Neuronal stem cell (in vitro differentiated cells): ENCODE results near the gene ATAT1.

Experiments used
- DNase-seq: peaks from one replicate; pipeline ENCODE4 v3.0.0-alpha.2; 2013; ENCODE audit warnings: low spot score
- H2AFZ ChIP-seq: one replicate; pipeline ENCODE4 v1.6.1; 2013; ENCODE audit warnings: mild to moderate bottlenecking, low read length, inconsistent platforms
- H2AK5ac ChIP-seq: 2 replicates; pipeline ENCODE4 v1.6.1; 2013; ENCODE audit warnings: low read depth, mild to moderate bottlenecking, inconsistent platforms, low read length, moderate library complexity, mixed read lengths
- H2BK120ac ChIP-seq: 2 replicates; pipeline ENCODE4 v1.6.1; 2013; ENCODE audit warnings: low read depth, mild to moderate bottlenecking, inconsistent platforms, low read length, moderate library complexity, mixed read lengths
- H2BK12ac ChIP-seq: one replicate; pipeline ENCODE4 v1.6.1; 2013; ENCODE audit warnings: low read length, inconsistent platforms
- H2BK15ac ChIP-seq: 2 replicates; pipeline ENCODE4 v1.6.1; 2013; ENCODE audit warnings: mild to moderate bottlenecking, low read length, inconsistent platforms, mixed read lengths
- H2BK5ac ChIP-seq: one replicate; pipeline ENCODE4 v1.6.1; 2013; ENCODE audit warnings: inconsistent platforms, mild to moderate bottlenecking, low read length, moderate library complexity
- H3K14ac ChIP-seq: one replicate; pipeline ENCODE4 v1.6.1; 2013; ENCODE audit warnings: low read length, inconsistent platforms
- H3K18ac ChIP-seq: 2 replicates; pipeline ENCODE4 v1.6.1; 2013; ENCODE audit warnings: low read length, inconsistent platforms
- H3K23ac ChIP-seq: 2 replicates; pipeline ENCODE4 v1.6.1; 2013; ENCODE audit warnings: low read depth, mild to moderate bottlenecking, mixed read lengths, low read length, inconsistent platforms; ENCODE audit not compliant: poor library complexity
- H3K27ac ChIP-seq: replicated peaks from 3 replicates; pipeline ENCODE4 v1.5.1; 2013; ENCODE audit warnings: low read length, inconsistent platforms
- H3K27me3 ChIP-seq, 3 experiments: 2 replicates each; pipeline ENCODE4 v1.6.1; 2013; ENCODE audit warnings: low read length in 3 of 3, mild to moderate bottlenecking in 2 of 3, inconsistent platforms in 1 of 3, low read depth in 1 of 3, mixed read lengths in 1 of 3, moderate library complexity in 1 of 3; ENCODE audit not compliant: control insufficient read depth in 3 of 3, insufficient read depth in 3 of 3
- H3K36me3 ChIP-seq, 2 donors: replicated peaks in 1 of 2; 2 replicates each; pipeline ENCODE4 v1.6.1; 2013; ENCODE audit warnings: low read length in 2 of 2; ENCODE audit not compliant: control insufficient read depth in 2 of 2, insufficient read depth in 2 of 2
- H3K4ac ChIP-seq: 2 replicates; pipeline ENCODE4 v1.6.1; 2013; ENCODE audit warnings: inconsistent platforms, mild to moderate bottlenecking, low read length, moderate library complexity
- H3K4me1 ChIP-seq, 2 donors: 1 replicate in 1 of 2; 2 replicates in 1 of 2; pipeline ENCODE4 v1.6.1; 2013; ENCODE audit warnings: low read length in 2 of 2, low read depth in 1 of 2; ENCODE audit not compliant: control insufficient read depth in 2 of 2, insufficient read depth in 1 of 2
- H3K4me2 ChIP-seq: one replicate; pipeline ENCODE4 v1.6.1; 2013; ENCODE audit warnings: mild to moderate bottlenecking, low read length, inconsistent platforms; ENCODE audit not compliant: insufficient read depth, poor library complexity, severe bottlenecking
- H3K4me3 ChIP-seq, 2 donors: 2 replicates each; pipeline ENCODE4 v1.5.1; 2013; ENCODE audit warnings: low read length in 2 of 2, mild to moderate bottlenecking in 2 of 2, inconsistent platforms in 1 of 2, moderate library complexity in 1 of 2
- H3K79me1 ChIP-seq: one replicate; pipeline ENCODE4 v1.6.1; 2013; ENCODE audit warnings: low read depth, mild to moderate bottlenecking, inconsistent platforms, low read length, moderate library complexity
- H3K9ac ChIP-seq: one replicate; pipeline ENCODE4 v1.6.1; 2013; ENCODE audit warnings: mild to moderate bottlenecking, low read depth, low read length, inconsistent platforms; ENCODE audit not compliant: poor library complexity
- H3K9me3 ChIP-seq, 2 donors: replicated peaks in 1 of 2; 2 replicates each; pipeline versions ENCODE3 to v1.6.1; 2013; ENCODE audit warnings: low read length in 2 of 2, mild to moderate bottlenecking in 2 of 2, inconsistent platforms in 1 of 2, low read depth in 1 of 2, mixed read lengths in 1 of 2, moderate library complexity in 1 of 2; ENCODE audit not compliant: control insufficient read depth in 2 of 2, insufficient read depth in 1 of 2
- H4K8ac ChIP-seq: one replicate; pipeline ENCODE4 v1.6.1; 2013; ENCODE audit warnings: low read depth, mild to moderate bottlenecking, inconsistent platforms, low read length, moderate library complexity
- H4K91ac ChIP-seq: one replicate; pipeline ENCODE4 v1.6.1; 2013; ENCODE audit warnings: low read length, low read depth, mild to moderate bottlenecking, inconsistent platforms; ENCODE audit not compliant: poor library complexity
- WGBS, 2 donors: extraction: QIAGEN DNeasy Blood & Tissue Kit; methylation state at CpG; one replicate each; pipeline ENCODE4 v1.1.7; 2013; ENCODE audit warnings: missing lambda C conversion rate in 2 of 2, mixed read lengths in 1 of 2; ENCODE audit not compliant: insufficient read length in 2 of 2, insufficient replicate concordance in 1 of 2; ENCODE audit errors: extremely low coverage in 2 of 2; 5-methylcytosine and 5-hydroxymethylcytosine counted together

Gene ATAT1

GRCh38 chr6:30682143-30683117 is 55.8 kb downstream of the ATAT1 start:
- Histone ChIP-seq H2BK15ac (no peak overlapping the region), H3K79me1 (peaks cover 3% of the 10 kb centered on the region), H2BK120ac (no peak overlapping the region), H3K27ac (peak overlapping the region; percentile 52), H4K91ac (no peak overlapping the region), H3K9ac (no peak overlapping the region), H3K36me3 (peaks cover 8 to 59% of the 10 kb centered on the region in 2 donors), H2BK5ac (no peak overlapping the region), H3K14ac (no peak overlapping the region), H3K4me3 (peak overlapping the region; percentile 9 to 83), H3K23ac (peak overlapping the region; percentile 56), H2AFZ (no peak overlapping the region), H3K4me2 (peak overlapping the region; percentile 56), H3K4ac (no peak overlapping the region), H4K8ac (no peak overlapping the region), H2AK5ac (no peak overlapping the region), H3K27me3 (no peaks in the 10 kb centered on the region), H3K4me1 (peaks cover 43 to 44% of the 10 kb centered on the region in 2 donors), H2BK12ac (no peak overlapping the region), H3K9me3 (no peaks in the 10 kb centered on the region), H3K18ac (peak overlapping the region; percentile 53)
- no CpG with 5 or more reads among the region's 11 CpGs for WGBS, 2 donors
- DNase-seq: no peak

DNA sequence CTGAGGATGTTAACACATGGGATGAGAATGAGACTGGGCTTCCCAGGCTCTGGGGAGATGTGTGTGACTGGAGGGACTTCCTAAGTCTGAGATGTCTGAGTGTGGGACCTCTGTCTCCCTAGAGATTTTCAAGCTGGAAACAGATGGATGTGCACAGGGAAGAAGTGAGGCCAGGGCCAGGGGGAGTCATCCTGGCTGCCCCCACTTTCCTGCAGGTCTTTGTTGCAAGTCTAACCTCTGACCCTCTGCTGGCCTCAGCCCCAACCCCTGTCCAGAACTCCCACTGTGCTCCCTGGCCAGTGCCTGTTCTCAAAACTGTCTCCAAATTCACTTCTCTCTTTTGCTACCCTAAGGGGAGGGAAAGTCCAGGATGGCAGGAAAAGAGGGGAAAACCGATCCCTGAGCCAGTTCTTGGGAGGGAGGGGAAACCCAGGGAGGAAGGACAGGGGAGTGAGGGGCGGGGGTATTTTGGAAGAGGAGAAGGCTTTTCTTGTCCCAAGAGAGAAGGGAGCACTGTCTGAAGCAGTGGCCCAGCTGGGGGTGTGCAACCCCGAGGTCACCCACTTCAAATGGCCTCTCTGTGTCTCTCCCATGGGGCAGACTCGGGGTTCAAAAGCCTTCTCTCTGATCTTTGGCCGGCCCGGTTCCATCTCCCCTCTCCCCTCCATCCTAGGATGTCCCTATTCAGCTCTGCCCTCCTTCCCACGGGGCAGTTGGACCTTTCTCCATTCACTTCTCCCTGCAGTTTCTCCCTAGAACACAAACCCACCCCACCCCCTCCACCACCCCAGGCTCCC is 56.7 kb downstream of the ATAT1 start:
- WGBS, 2 donors: no CpG with 5 or more reads among the region's 7 CpGs
- H2AK5ac ChIP-seq: peak overlapping the region; percentile 56
- no peak overlapping the region for H2BK120ac ChIP-seq
- H2BK15ac ChIP-seq: no peak overlapping the region
- no peak overlapping the region for H2AFZ ChIP-seq
- peak overlapping the region; percentile 81 for H3K18ac ChIP-seq
- H3K27me3 ChIP-seq: no peaks in the 10 kb centered on the region
- peaks cover 5% of the 10 kb centered on the region for H3K79me1 ChIP-seq
- peak overlapping the region; percentile 56 for H3K4me2 ChIP-seq
- peaks cover 50 to 51% of the 10 kb centered on the region in 2 donors for H3K4me1 ChIP-seq
- no peak overlapping the region for H4K8ac ChIP-seq
- H3K14ac ChIP-seq: no peak overlapping the region
- no peak for DNase-seq
- H3K36me3 ChIP-seq: peaks cover 7 to 55% of the 10 kb centered on the region in 2 donors
- H2BK12ac ChIP-seq: no peak overlapping the region
- peak overlapping the region; percentile 44 to 83 for H3K4me3 ChIP-seq
- no peak overlapping the region for H3K23ac ChIP-seq
- no peak overlapping the region for H3K4ac ChIP-seq
- no peak overlapping the region for H2BK5ac ChIP-seq
- H3K9ac ChIP-seq: peak overlapping the region; percentile 44
- H3K9me3 ChIP-seq: no peaks in the 10 kb centered on the region
- H3K27ac ChIP-seq: peak overlapping the region; percentile 60
- H4K91ac ChIP-seq: no peak overlapping the region

DNA sequence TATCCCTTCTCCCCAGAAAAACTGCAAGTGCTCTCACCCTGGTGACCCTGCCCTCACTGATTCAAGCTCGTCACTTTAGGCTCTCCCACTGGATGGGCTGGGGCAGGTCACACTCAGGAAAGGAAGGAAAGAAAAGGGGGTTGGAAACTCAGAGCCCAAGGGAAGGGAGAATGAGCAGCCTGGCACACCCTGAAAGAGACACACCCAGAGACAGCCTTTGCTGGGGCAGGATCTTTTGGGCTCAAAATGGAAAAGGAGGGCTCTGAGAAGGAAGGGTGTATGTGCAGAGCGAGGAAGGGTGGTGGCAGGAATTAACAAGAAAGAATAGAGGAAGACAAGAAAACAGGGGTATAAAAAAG is 57.3 kb downstream of the ATAT1 start:
- no peaks in the 10 kb centered on the region for H3K9me3 ChIP-seq
- peaks cover 3 to 56% of the 10 kb centered on the region in 2 donors for H3K36me3 ChIP-seq
- peak overlapping the region in 1 of 2 donors; percentile 83 for H3K4me3 ChIP-seq
- H4K91ac ChIP-seq: no peak overlapping the region
- H4K8ac ChIP-seq: no peak overlapping the region
- peak overlapping the region; percentile 1 for H3K27ac ChIP-seq
- no peak overlapping the region for H2BK12ac ChIP-seq
- H2BK120ac ChIP-seq: no peak overlapping the region
- H2AK5ac ChIP-seq: peak overlapping the region; percentile 61
- H3K9ac ChIP-seq: no peak overlapping the region
- H3K4ac ChIP-seq: no peak overlapping the region
- H3K4me2 ChIP-seq: peak overlapping the region; percentile 56
- no peaks in the 10 kb centered on the region for H3K27me3 ChIP-seq
- no CpG with 5 or more reads among the region's 2 CpGs for WGBS, 2 donors
- H3K18ac ChIP-seq: no peak overlapping the region
- H2AFZ ChIP-seq: no peak overlapping the region
- no peak overlapping the region for H3K23ac ChIP-seq
- no peak overlapping the region for H2BK5ac ChIP-seq
- no peak overlapping the region for H2BK15ac ChIP-seq
- no peak for DNase-seq
- peaks cover 7% of the 10 kb centered on the region for H3K79me1 ChIP-seq
- H3K14ac ChIP-seq: no peak overlapping the region
- H3K4me1 ChIP-seq: peaks cover 55 to 56% of the 10 kb centered on the region in 2 donors
